Femur (tissue), 1 donor: ENCODE data around the gene GTPBP6.
"Not testable (repeated sequence)": the region's sequence is repeated elsewhere in the genome, so short reads cannot be mapped to it uniquely, and the experiment has no call there.

Experiments
- DNase-seq: peaks from one replicate; pipeline ENCODE4 v3.0.0-alpha.2; 2017

GTPBP6 gene

GRCh38 chrX:314781-315595 lies 3.6 kb downstream of the GTPBP6 start:
- no peak for DNase-seq

- no peak for DNase-seq
Observed at GRCh38 chrX:314049-314448, 4.5 kb downstream of the GTPBP6 start.

GRCh38 chrX:313546-313945 lies 5.0 kb downstream of the GTPBP6 start:
- DNase-seq: no peak

- no peak for DNase-seq
Observed at GRCh38 chrX:312621-313331, 5.8 kb downstream of the GTPBP6 start.

- no peak for DNase-seq
Observed at GRCh38 chrX:311156-312129, 7.2 kb downstream of the GTPBP6 start.

GRCh38 chrX:310621-311155 lies 7.9 kb downstream of the GTPBP6 start:
- no peak for DNase-seq

GRCh38 chrX:308821-309520 lies 9.6 kb downstream of the GTPBP6 start:
- DNase-seq: no peak

GRCh38 chrX:307261-308111 lies 11.1 kb downstream of the GTPBP6 start:
- no peak for DNase-seq

GRCh38 chrX:306614-307251 lies 11.9 kb downstream of the GTPBP6 start:
- DNase-seq: not testable (repeated sequence)

- not testable (repeated sequence) for DNase-seq
Observed at GRCh38 chrX:305781-306613, 12.6 kb downstream of the GTPBP6 start.

GRCh38 chrX:302975-303374 lies 15.6 kb downstream of the GTPBP6 start:
- no peak for DNase-seq

GRCh38 chrX:300334-300733 lies 18.3 kb downstream of the GTPBP6 start:
- DNase-seq: no peak

GRCh38 chrX:298993-299392 lies 19.6 kb downstream of the GTPBP6 start:
- no peak for DNase-seq

- no peak for DNase-seq
Observed at GRCh38 chrX:295136-295535, 23.5 kb downstream of the GTPBP6 start.

- no peak for DNase-seq
Observed at GRCh38 chrX:292900-293897, 25.4 kb downstream of the GTPBP6 start.

- DNase-seq: no peak
Observed at GRCh38 chrX:291411-291901, 27.1 kb downstream of the GTPBP6 start.

GRCh38 chrX:290476-291166 lies 28.0 kb downstream of the GTPBP6 start:
- DNase-seq: no peak
